GM12878 (cell line): ENCODE measurements around the gene ITGAD. TPM values are rescaled to one million over a fixed set of nuclear protein-coding genes. Genes with fewer than 3 reads are reported as not detected.

Experiments used
- ATAC-seq: fragments of 200-7000 bp; cut with Tn5 transposase; 3 replicates; pipeline ENCODE4 v1.9.1; 2020; ENCODE audit warnings: mild to moderate bottlenecking, moderate library complexity
- BruUV-seq: library from RNA; stranded (reverse); fragments of 400-500 nt; replicated peaks from 2 replicates; lab custom pipeline; 2021; lab: Mats Ljungman, UMichigan
- CTCF ChIA-PET: fragments of 300-600 bp; sonication (Branson Sonifier 250); formaldehyde crosslinking; extraction: SDS; loops from one replicate; lab custom pipeline; 2021; ENCODE audit warnings: inconsistent platforms; lab: Yijun Ruan, JAX
- POLR2A ChIA-PET: fragments of 350-600 bp; formaldehyde crosslinking; extraction: SDS; loops from one replicate; lab custom pipeline; 2021; ENCODE audit warnings: inconsistent platforms; lab: Charles Lee
- RAD21 ChIA-PET: fragments of 300-600 bp; sonication (Branson Sonifier 250); formaldehyde crosslinking; loops from one replicate; lab custom pipeline; 2023; ENCODE audit warnings: antibody characterized with exemption; ENCODE audit not compliant: unreplicated experiment; lab: Charles Lee
- SMC1A ChIA-PET: fragments of 300-600 bp; sonication (Branson Sonifier 250); formaldehyde crosslinking; loops from one replicate; lab custom pipeline; 2023; ENCODE audit not compliant: unreplicated experiment, uncharacterized antibody; lab: Charles Lee
- DNase-seq: peaks from one replicate; pipeline ENCODE4 v3.0.0-alpha.2; 2011; ENCODE audit warnings: low read depth, low spot score
- FAIRE-seq: peaks from 3 replicates; lab custom pipeline; 2011; peaks lifted over from hg19 to GRCh38; lab: Jason Lieb, UNC
- H2AFZ ChIP-seq: 2 replicates; pipeline ENCODE4 v1.6.0; 2011; ENCODE audit warnings: low read depth, low read length, control low read depth; ENCODE audit not compliant: control insufficient read depth
- H3K27ac ChIP-seq: 2 replicates; pipeline ENCODE4 v1.5.1; 2011; ENCODE audit warnings: control low read depth; ENCODE audit not compliant: control insufficient read depth, insufficient read depth
- H3K27me3 ChIP-seq, 2 experiments: replicated peaks in 1 of 2; 2 replicates each; pipeline versions ENCODE4 v1.6.0 to v1.6.1; 2011; ENCODE audit warnings: low read length in 1 of 2; ENCODE audit not compliant: control insufficient read depth in 2 of 2, insufficient read depth in 2 of 2
- H3K36me3 ChIP-seq, 2 experiments: 2 replicates each; pipeline ENCODE4 v1.5.1; 2011; ENCODE audit warnings: low read length in 1 of 2; ENCODE audit not compliant: control insufficient read depth in 2 of 2, insufficient read depth in 2 of 2
- H3K4me1 ChIP-seq: 2 replicates; pipeline ENCODE4 v1.6.1; 2011; ENCODE audit warnings: mild to moderate bottlenecking, low read length, moderate library complexity, mixed read lengths; ENCODE audit not compliant: control insufficient read depth, insufficient read depth
- H3K4me2 ChIP-seq: 2 replicates; pipeline ENCODE4 v1.6.0; 2011; ENCODE audit warnings: control low read depth; ENCODE audit not compliant: control insufficient read depth, insufficient read depth
- H3K4me3 ChIP-seq: fragments of 200-600 bp; sonication (generic); 2 replicates; pipeline ENCODE4 v1.5.1; 2016
- H3K79me2 ChIP-seq: 2 replicates; pipeline ENCODE4 v1.6.0; 2011; ENCODE audit warnings: low read length; ENCODE audit not compliant: control insufficient read depth, insufficient read depth
- H3K9ac ChIP-seq: 2 replicates; pipeline ENCODE4 v1.8.0; 2011; ENCODE audit warnings: low read length, control low read depth, mixed read lengths; ENCODE audit not compliant: control insufficient read depth, insufficient read depth
- H3K9me3 ChIP-seq: replicated peaks from 3 replicates; pipeline ENCODE4 v1.5.1; 2011; ENCODE audit warnings: mild to moderate bottlenecking, low read length; ENCODE audit not compliant: control insufficient read depth, insufficient read depth
- H4K20me1 ChIP-seq: 2 replicates; pipeline ENCODE4 v1.6.0; 2011; ENCODE audit not compliant: control insufficient read depth, insufficient read depth
- ATF3 ChIP-seq: IDR thresholded peaks from 2 replicates; pipeline ENCODE4 v1.6.1; 2011; ENCODE audit warnings: low read depth, mild to moderate bottlenecking, low read length, moderate library complexity, borderline replicate concordance; ENCODE audit errors: extremely low read depth
- ATF7 ChIP-seq: fragments of 450-650 bp; IDR thresholded peaks from 2 replicates; pipeline ENCODE4 v1.6.1; 2016; ENCODE audit warnings: low read depth, mild to moderate bottlenecking
- CHD2 ChIP-seq: IDR thresholded peaks from 2 replicates; pipeline ENCODE4 v1.6.1; 2011; ENCODE audit warnings: low read depth, low read length, improper control_type of control experiment, borderline replicate concordance
- CREM ChIP-seq: IDR thresholded peaks from 2 replicates; pipeline ENCODE4 v1.6.1; 2014; ENCODE audit warnings: antibody characterized with exemption, low read depth
- E2F8 ChIP-seq: fragments of 450-650 bp; IDR thresholded peaks from 2 replicates; pipeline ENCODE4 v1.6.1; 2018; ENCODE audit warnings: mild to moderate bottlenecking, low read depth, moderate library complexity; ENCODE audit not compliant: partially characterized antibody
- IRF4 ChIP-seq: IDR thresholded peaks from 2 replicates; pipeline ENCODE4 v1.6.1; 2011; ENCODE audit warnings: low read depth, low read length
- KDM1A ChIP-seq: fragments of 200-600 bp; sonication (generic); IDR thresholded peaks from 2 replicates; pipeline ENCODE4 v1.6.1; 2016; ENCODE audit warnings: borderline replicate concordance
- MEF2A ChIP-seq: IDR thresholded peaks from 2 replicates; pipeline ENCODE4 v1.6.1; 2011; ENCODE audit warnings: low read depth, mild to moderate bottlenecking, low read length, moderate library complexity; ENCODE audit not compliant: insufficient read depth
- MTA2 ChIP-seq: fragments of 450-650 bp; IDR thresholded peaks from 2 replicates; pipeline ENCODE4 v1.6.1; 2016; ENCODE audit warnings: low read depth, mild to moderate bottlenecking, moderate library complexity
- MYB ChIP-seq: fragments of 150-350 bp; IDR thresholded peaks from 2 replicates; pipeline ENCODE4 v1.6.1; 2014; ENCODE audit warnings: mild to moderate bottlenecking, low read depth, low read length, borderline replicate concordance
- NFIC ChIP-seq: IDR thresholded peaks from 2 replicates; pipeline ENCODE4 v1.6.1; 2012; ENCODE audit warnings: low read depth, mild to moderate bottlenecking, inconsistent platforms, low read length, moderate library complexity
- NKRF ChIP-seq: fragments of 450-650 bp; conservative IDR thresholded peaks from 2 replicates; pipeline ENCODE4 v1.6.1; 2017; ENCODE audit warnings: mild to moderate bottlenecking, moderate library complexity
- POLR2AphosphoS2 ChIP-seq: IDR thresholded peaks from 2 replicates; pipeline ENCODE4 v1.6.1; 2011; ENCODE audit warnings: low read depth, mild to moderate bottlenecking, low read length, improper control_type of control experiment, moderate library complexity
- SREBF2 ChIP-seq: IDR thresholded peaks from 2 replicates; pipeline ENCODE4 v1.6.1; 2012; ENCODE audit warnings: mild to moderate bottlenecking, low read length
- TCF12 ChIP-seq: IDR thresholded peaks from 2 replicates; pipeline ENCODE4 v1.6.1; 2011; ENCODE audit warnings: low read depth, mild to moderate bottlenecking, low read length
- TCF7 ChIP-seq: IDR thresholded peaks from 2 replicates; pipeline ENCODE4 v1.6.1; 2014; ENCODE audit warnings: antibody characterized with exemption, borderline replicate concordance
- ZBED1 ChIP-seq: IDR thresholded peaks from 2 replicates; pipeline ENCODE4 v1.6.1; 2016; ENCODE audit warnings: borderline replicate concordance
- WGBS: methylation state at CpG from one replicate; pipeline ENCODE4 v1.1.6; 2016; ENCODE audit warnings: low lambda C conversion rate; ENCODE audit not compliant: insufficient replicate concordance, insufficient coverage; ENCODE audit errors: missing lambda C conversion rate; 5-methylcytosine and 5-hydroxymethylcytosine counted together
- in situ Hi-C: fragments of 300-500 bp; cut with MboI; formaldehyde crosslinking; loops from 9 replicates; pipeline ENCODE4 v1.14.3; 2018; ENCODE audit warnings: mixed read lengths
- intact Hi-C: fragments of 100-400 bp; cut with micrococcal nuclease; formaldehyde crosslinking; loops from one replicate; pipeline ENCODE4 v1.14.2; 2022; ENCODE audit not compliant: unreplicated experiment
- polyA plus RNA-seq, 11 experiments: library from polyadenylated mRNA; depleted of rRNA in 4 of 11; unstranded in 6 of 11; stranded (reverse) in 5 of 11; fragments of >200 nt; fragmentation: Nextera tagmentation in 4 of 11; fragmentation: Illumina TruSeq in 1 of 11; extraction: Ambion mirVana in 4 of 11; extraction: Trizol in 1 of 11; gene quantifications; 1 replicate in 1 of 11; 2 replicates in 10 of 11; pipeline versions ENCODE4 v1.2.1 to v1.2.3, GENCODE V29; 2011 to 2016; ENCODE audit warnings: inconsistent platforms in 2 of 11, missing spikeins in 2 of 11, low read depth in 1 of 11
- total RNA-seq, 4 experiments: library from RNA; depleted of rRNA in 3 of 4; stranded (reverse); fragments of >200 nt in 3 of 4; fragmentation: Illumina TruSeq in 1 of 4; extraction: Trizol in 1 of 4; gene quantifications; 2 replicates each; pipeline versions ENCODE4 v1.2.1 to v1.2.3, GENCODE V29; 2013 to 2021
- TF ChIP-seq, protein P1 (sequence below): fragments of 450-650 bp; IDR thresholded peaks from 2 replicates; pipeline ENCODE4 v1.6.1; 2017; ENCODE audit warnings: borderline replicate concordance

Gene ITGAD
- total and polyA plus RNA-seq, 10 of the 15 experiments (the other 5 are each of a cell fraction or from before 2014, with no cell fraction given) = 0.29 to 4.0 (median 1.2) TPM

GRCh38 chr16:31390504-31391041 lies 2.6 kb upstream of the ITGAD start:
- Histone ChIP-seq H3K4me2 (no peak overlapping the region), H3K27ac (no peak overlapping the region), H3K79me2 (no peaks in the 10 kb centered on the region), H2AFZ (no peak overlapping the region), H3K4me3 (no peak overlapping the region), H4K20me1 (no peaks in the 10 kb centered on the region), H3K27me3 (no peaks in the 10 kb centered on the region), H3K9me3 (no peaks in the 10 kb centered on the region), H3K36me3 (no peaks in the 10 kb centered on the region), H3K9ac (no peak overlapping the region), H3K4me1 (peaks cover 4% of the 10 kb centered on the region)
- ChIA-PET CTCF (interaction anchor here (1.2 to 1.5 kb wide), 3 partner anchors 8 to 227 kb away, joined by 3 to 8 read pairs (median 3); no protein-coding TSS in a partner anchor), RAD21 (interaction anchor here (0.6 kb wide), 1 partner anchor 29 kb away, joined by 3 read pairs; no protein-coding TSS in a partner anchor), SMC1A (interaction anchor here (0.6 to 1.6 kb wide), 3 partner anchors 28 to 68 kb away, joined by 3 read pairs; no protein-coding TSS in a partner anchor), POLR2A (interaction anchor here (0.6 to 1.3 kb wide), 3 partner anchors 40 to 273 kb away, joined by 3 to 5 read pairs (median 4); partner anchors contain the start of gene KAT8)
- no peak for FAIRE-seq
- WGBS = 28% methylated on average over 6 of the region's 6 CpGs
- intact Hi-C loops = no loop called here
- BruUV-seq = no TSS peak
- no peak for TF ChIP-seq E2F8
- no peak for TF ChIP-seq ATF3
- TF ChIP-seq SREBF2 = no peak
- TF ChIP-seq MYB = no peak
- TF ChIP-seq IRF4 = no peak
- TF ChIP-seq NKRF = no peak
- no peak for TF ChIP-seq CHD2
- no peak for TF ChIP-seq MTA2
- TF ChIP-seq TCF7 = no peak
- TF ChIP-seq, protein P1, sequence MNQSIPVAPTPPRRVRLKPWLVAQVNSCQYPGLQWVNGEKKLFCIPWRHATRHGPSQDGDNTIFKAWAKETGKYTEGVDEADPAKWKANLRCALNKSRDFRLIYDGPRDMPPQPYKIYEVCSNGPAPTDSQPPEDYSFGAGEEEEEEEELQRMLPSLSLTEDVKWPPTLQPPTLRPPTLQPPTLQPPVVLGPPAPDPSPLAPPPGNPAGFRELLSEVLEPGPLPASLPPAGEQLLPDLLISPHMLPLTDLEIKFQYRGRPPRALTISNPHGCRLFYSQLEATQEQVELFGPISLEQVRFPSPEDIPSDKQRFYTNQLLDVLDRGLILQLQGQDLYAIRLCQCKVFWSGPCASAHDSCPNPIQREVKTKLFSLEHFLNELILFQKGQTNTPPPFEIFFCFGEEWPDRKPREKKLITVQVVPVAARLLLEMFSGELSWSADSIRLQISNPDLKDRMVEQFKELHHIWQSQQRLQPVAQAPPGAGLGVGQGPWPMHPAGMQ = no peak
- no peak for TF ChIP-seq CREM
- TF ChIP-seq MEF2A = no peak
- no peak for TF ChIP-seq KDM1A
- TF ChIP-seq NFIC = no peak
- no peak for TF ChIP-seq TCF12
- TF ChIP-seq POLR2AphosphoS2 = no peak
- no peak for TF ChIP-seq ATF7
- no peak for TF ChIP-seq ZBED1
- no peak for DNase-seq
- in situ Hi-C loops = no loop called here
- ATAC-seq = no peak
